Upper lobe of left lung (tissue), 4 donors: Measurements from ENCODE around the gene RGS12.

Source experiments
- EP300 ChIP-seq, 4 donors: sonication (generic); formaldehyde crosslinking; IDR thresholded peaks; one replicate each; pipeline ENCODE4 v1.5.1; 2017; ENCODE audit warnings: antibody characterized with exemption in 4 of 4, control low read depth in 2 of 4
- POLR2AphosphoS5 ChIP-seq, 2 donors: sonication (generic); formaldehyde crosslinking; IDR thresholded peaks; one replicate each; pipeline ENCODE4 v1.5.1; 2017; ENCODE audit warnings: antibody characterized with exemption in 2 of 2
- TF ChIP-seq, protein P1 (sequence below), 6 experiments: fragments of 450-650 bp in 4 of 6; fragments of 200-600 bp in 2 of 6; sonication (generic) in 2 of 6; IDR thresholded peaks; one replicate each; pipeline ENCODE4 v1.5.1; 2016 to 2019; ENCODE audit warnings: antibody characterized with exemption in 6 of 6

DNA sequence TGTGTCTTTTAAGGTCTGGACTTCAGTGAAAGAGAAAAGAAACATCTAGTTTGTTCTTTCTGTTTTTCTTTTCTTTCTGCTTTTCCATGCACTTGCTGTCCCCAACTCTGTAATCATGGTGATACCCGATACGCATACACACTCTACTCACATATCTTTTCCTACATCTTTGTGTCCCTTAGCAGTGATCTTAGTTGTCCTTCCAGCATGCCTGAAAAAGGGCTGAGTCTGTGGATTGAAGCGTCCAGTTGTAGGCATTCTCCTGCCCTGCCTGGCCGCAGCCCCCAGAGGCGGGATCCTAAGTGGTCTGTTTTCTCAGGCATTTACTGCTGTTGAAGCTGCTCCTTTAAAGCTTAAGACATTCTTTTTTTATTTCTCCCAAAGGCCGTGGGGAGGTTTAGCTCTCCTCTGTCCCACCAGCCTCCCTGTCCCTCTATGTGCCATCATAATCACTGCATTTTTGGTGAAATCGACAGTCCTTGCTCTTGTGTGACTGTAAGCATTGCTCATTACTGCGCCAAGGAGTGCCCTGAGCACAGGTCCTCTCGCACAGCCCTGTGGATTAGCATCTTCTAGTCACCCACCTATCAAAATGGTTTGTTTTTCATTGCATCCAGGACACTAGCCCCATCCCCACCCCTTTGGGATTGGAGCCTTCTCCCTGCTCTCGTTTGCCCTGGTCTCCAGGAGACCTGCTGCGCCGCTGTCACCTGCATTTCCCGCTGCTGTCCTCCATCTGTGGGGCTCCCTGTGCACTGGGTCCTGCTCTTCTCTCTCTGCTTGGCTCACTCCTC is 4.4 kb downstream of the RGS12 start:
- TF ChIP-seq, protein P1, sequence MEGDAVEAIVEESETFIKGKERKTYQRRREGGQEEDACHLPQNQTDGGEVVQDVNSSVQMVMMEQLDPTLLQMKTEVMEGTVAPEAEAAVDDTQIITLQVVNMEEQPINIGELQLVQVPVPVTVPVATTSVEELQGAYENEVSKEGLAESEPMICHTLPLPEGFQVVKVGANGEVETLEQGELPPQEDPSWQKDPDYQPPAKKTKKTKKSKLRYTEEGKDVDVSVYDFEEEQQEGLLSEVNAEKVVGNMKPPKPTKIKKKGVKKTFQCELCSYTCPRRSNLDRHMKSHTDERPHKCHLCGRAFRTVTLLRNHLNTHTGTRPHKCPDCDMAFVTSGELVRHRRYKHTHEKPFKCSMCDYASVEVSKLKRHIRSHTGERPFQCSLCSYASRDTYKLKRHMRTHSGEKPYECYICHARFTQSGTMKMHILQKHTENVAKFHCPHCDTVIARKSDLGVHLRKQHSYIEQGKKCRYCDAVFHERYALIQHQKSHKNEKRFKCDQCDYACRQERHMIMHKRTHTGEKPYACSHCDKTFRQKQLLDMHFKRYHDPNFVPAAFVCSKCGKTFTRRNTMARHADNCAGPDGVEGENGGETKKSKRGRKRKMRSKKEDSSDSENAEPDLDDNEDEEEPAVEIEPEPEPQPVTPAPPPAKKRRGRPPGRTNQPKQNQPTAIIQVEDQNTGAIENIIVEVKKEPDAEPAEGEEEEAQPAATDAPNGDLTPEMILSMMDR (IDR thresholded peaks at IDR 0.05): no peak
- TF ChIP-seq POLR2AphosphoS5 (IDR thresholded peaks at IDR 0.05) (no peak), EP300 (IDR thresholded peaks at IDR 0.05) (no peak)
